Regular cardiac myocyte (primary cell): Measurements from ENCODE around the gene ZNF839. TPM values are rescaled to one million over a fixed set of nuclear protein-coding genes. Genes with fewer than 3 reads are reported as not detected.

ENCODE experiments used
- total RNA-seq: library from RNA; depleted of rRNA; stranded (reverse); fragments of >200 nt; gene quantifications from 2 replicates; pipeline ENCODE4 v1.2.3, GENCODE V29; 2014

The ZNF839 gene
- 7.3 and 9.4 TPM in 2 replicates for total RNA-seq

DNA sequence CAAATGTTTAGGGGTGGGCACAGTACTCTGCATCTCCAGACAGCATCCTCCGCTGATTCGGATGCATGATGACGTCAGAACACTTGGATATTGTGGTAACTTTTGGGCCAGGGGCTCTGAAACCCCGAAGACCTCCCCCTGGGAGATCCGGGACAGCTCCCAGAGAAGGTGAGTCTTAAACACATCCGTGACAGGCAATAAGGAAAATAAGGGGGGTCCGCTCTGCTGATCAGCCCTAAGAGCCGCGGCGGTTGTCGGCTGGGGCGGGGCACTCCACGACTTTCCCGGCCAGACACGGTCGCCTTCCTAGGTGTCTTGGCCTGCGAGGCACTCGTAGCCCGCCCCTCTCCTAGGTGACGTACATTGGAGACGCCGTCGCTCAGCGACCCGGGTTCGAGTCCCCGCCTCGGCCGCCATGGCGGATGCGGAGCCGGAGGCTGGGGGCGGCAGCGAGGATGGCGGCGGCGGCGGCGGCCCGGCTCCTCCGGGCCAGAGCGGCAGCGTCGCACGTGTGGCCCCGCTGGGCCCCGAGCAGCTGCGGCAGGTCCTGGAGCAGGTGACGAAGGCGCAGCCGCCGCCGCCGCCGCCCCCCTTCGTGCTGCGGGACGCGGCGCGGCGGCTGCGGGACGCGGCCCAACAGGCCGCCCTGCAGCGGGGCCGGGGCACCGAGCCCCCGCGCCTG, at the start of gene ZNF839:
TSS of gene ZNF839 (plus strand) at position 396 of the 682 bp plus-strand sequence. CDS start at position 416, 20 bp downstream.

DNA sequence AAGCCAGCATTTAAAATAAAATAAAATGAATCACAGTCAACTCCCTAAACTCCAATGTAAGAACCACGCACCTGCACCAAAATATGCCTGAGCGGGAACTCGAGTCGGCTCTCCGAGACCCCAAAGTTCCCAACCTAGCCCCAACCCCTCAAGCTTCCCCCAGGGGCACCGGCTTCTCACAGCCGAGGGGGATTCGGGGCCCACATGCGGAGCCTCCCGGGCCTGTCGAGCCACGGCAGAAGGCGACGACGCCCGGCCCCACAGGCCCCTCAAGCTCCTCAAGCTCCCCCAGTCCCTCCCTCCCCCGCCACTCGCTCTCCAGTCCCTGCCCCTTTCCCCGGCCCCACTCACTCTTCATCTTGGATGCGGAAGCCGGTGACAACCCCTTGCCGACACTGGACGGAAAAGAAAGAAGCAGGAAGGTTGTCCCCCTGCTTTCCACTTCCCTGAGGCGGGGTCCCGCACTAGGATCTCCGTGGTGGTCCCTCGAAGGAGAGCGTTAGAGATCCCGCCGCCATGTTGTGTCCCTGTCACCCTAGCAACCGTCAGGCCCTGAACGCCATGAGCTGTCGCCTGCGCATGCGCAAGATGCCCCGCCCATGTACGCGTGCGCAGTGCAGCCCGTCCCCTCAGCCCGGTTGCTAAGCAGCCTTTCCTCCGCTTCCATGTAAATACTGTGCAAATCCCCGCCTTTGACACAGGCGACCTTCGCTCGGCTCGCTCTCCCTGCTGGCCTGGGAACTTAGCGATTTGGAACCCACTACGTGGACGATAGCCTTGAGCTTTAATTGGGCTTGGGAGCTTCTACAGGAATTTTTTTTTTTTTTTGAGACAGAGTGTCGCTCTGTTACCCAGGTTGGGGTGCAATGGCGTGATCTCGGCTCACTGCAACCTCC, 14.7 kb upstream of the ZNF839 start, which contains the start of gene MOK:
TSS of gene MOK (minus strand) at position 554 of the 896 bp plus-strand sequence. CDS start at position 358, 196 bp downstream.

DNA sequence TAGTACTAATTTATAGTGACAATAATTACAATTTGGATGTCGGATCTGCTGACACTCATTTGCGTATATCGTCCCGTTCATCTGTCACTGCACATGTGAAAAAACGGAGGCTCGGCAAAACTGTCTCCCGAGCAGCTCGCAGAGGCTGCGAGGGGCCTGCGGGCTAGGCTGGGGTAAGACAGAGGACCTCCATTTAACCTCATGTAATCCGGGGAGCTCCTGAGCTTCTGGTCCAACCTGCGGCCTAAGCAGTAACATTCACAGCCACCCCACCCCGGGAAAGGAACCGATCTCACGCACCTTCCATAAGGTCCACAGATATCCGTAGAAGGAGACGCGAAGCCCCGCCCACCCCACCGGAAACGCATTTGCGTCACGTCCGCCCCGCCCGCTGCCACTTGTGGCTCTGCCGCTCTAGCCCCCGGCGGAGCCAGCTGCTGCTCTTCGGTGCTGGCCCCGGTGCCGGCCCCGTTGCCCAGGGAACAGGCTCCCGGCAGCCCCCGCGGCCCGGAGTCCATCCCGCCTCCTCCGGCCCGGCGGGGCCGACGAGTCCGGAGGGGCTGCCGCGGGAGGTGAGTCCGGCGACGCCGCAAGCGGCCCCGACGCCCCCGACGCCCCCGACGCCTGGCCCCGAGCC, 43.1 kb downstream of the ZNF839 start, which contains the start of the genes CINP and TECPR2:
TSS of gene CINP (minus strand) at position 346 of the 637 bp plus-strand sequence. CDS start at position 307, 39 bp downstream.
TSS of gene TECPR2 (plus strand) at position 397 of the 637 bp plus-strand sequence. CDS start 13,781 bp downstream, outside the sequence.

Other genes with a start within 250 kb of the ZNF839 start
- 1,098 and 2,123 TPM in 2 replicates for gene HSP90AA1, start 232.7 kb upstream of the ZNF839 start, total RNA-seq
- gene WDR20, start 179.8 kb upstream of the ZNF839 start, total RNA-seq = 13.8 and 19.2 TPM in 2 replicates
- gene MOK, start 14.6 kb upstream of the ZNF839 start, total RNA-seq = 15.2 and 19.7 TPM in 2 replicates
- 36.4 and 57.3 TPM in 2 replicates for gene CINP, start 43.1 kb downstream of the ZNF839 start, total RNA-seq
- gene TECPR2, start 43.2 kb downstream of the ZNF839 start, total RNA-seq = 9.0 and 16.5 TPM in 2 replicates
- gene ANKRD9, start 190.0 kb downstream of the ZNF839 start, total RNA-seq = 22.6 and 29.1 TPM in 2 replicates